Type B pancreatic cell (in vitro differentiated cells): ENCODE data around the gene TMED10. TPM values are rescaled to one million over a fixed set of nuclear protein-coding genes. Genes with fewer than 3 reads are reported as not detected.

Experiments used
- DNase-seq: peaks from one replicate; pipeline ENCODE4 v3.0.0; 2021; ENCODE audit warnings: mixed read lengths; ENCODE audit not compliant: unreplicated experiment; ENCODE audit errors: extremely low spot score
- H3K27ac Mint-ChIP-seq: 2 replicates; pipeline ENCODE4 v1.8.0; 2021; ENCODE audit warnings: mild to moderate bottlenecking, mixed read lengths
- H3K27me3 Mint-ChIP-seq: 2 replicates; pipeline ENCODE4 v1.8.0; 2021; ENCODE audit warnings: mixed read lengths
- H3K36me3 Mint-ChIP-seq: 2 replicates; pipeline ENCODE4 v1.8.0; 2021; ENCODE audit warnings: mixed read lengths
- H3K4me1 Mint-ChIP-seq: one replicate; pipeline ENCODE4 v1.8.0; 2021; ENCODE audit warnings: mixed read lengths; ENCODE audit not compliant: unreplicated experiment
- H3K4me3 Mint-ChIP-seq: 2 replicates; pipeline ENCODE4 v1.8.0; 2021; ENCODE audit warnings: mild to moderate bottlenecking, mixed read lengths
- H3K9me3 Mint-ChIP-seq: 2 replicates; pipeline ENCODE4 v1.8.0; 2021; ENCODE audit warnings: mixed read lengths
- total RNA-seq: library from RNA; stranded (reverse); gene quantifications from 2 replicates; pipeline ENCODE4 v1.2.1, GENCODE V29; 2021; ENCODE audit warnings: low replicate concordance
- TF ChIP-seq, protein P1 (sequence below): fragments of 200-600 bp; sonication (generic); conservative IDR thresholded peaks from 2 replicates; pipeline ENCODE4 v1.5.0; 2021; ENCODE audit warnings: antibody characterized with exemption, mild to moderate bottlenecking

The TMED10 gene
- total RNA-seq, 1 donor from 2014 or later: 273 TPM

DNA sequence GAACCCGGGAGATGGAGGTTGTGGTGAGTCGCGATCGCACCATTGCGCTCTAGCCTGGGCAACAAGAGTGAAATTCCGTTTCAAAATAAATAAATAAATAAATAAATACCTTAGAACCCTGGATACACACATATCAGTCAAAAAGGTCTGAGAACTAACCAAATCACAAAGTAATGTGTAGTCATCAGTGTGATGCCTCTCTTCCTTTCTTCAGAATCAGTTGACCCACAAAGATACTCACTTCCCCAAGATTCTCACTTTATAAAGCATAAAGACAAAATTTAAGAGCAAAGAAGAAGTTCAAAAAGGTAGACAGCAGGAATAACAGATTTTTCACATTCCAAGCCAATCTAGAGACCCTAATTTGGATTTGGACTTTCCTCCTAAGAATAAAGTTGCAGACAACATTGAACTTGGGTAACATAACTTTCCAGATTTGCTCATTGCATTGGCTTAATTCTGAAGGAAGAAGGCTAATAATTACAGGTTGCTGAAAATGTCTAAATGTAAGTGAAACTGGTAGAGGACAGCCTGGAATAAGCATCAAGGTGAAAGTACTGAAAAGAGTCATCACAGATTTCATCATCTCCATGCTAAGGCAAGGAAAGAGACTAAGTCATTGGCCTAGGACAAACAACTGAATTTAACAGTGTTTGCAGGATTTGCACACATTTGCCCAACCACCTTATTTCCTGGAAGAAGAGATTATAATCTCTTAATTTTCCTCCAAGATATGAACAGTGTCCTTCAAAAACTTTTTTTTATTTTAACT lies 17.4 kb downstream of the TMED10 start:
- H3K36me3 Mint-ChIP-seq: peaks cover 16% of the 10 kb centered on the region
- peak overlapping the region; percentile 33 for H3K27ac Mint-ChIP-seq
- DNase-seq: no peak
- peaks cover 18% of the 10 kb centered on the region for H3K4me1 Mint-ChIP-seq
- no peaks in the 10 kb centered on the region for H3K9me3 Mint-ChIP-seq
- no peaks in the 10 kb centered on the region for H3K27me3 Mint-ChIP-seq
- TF ChIP-seq, protein P1, sequence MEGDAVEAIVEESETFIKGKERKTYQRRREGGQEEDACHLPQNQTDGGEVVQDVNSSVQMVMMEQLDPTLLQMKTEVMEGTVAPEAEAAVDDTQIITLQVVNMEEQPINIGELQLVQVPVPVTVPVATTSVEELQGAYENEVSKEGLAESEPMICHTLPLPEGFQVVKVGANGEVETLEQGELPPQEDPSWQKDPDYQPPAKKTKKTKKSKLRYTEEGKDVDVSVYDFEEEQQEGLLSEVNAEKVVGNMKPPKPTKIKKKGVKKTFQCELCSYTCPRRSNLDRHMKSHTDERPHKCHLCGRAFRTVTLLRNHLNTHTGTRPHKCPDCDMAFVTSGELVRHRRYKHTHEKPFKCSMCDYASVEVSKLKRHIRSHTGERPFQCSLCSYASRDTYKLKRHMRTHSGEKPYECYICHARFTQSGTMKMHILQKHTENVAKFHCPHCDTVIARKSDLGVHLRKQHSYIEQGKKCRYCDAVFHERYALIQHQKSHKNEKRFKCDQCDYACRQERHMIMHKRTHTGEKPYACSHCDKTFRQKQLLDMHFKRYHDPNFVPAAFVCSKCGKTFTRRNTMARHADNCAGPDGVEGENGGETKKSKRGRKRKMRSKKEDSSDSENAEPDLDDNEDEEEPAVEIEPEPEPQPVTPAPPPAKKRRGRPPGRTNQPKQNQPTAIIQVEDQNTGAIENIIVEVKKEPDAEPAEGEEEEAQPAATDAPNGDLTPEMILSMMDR: no peak
- H3K4me3 Mint-ChIP-seq: no peak overlapping the region

DNA sequence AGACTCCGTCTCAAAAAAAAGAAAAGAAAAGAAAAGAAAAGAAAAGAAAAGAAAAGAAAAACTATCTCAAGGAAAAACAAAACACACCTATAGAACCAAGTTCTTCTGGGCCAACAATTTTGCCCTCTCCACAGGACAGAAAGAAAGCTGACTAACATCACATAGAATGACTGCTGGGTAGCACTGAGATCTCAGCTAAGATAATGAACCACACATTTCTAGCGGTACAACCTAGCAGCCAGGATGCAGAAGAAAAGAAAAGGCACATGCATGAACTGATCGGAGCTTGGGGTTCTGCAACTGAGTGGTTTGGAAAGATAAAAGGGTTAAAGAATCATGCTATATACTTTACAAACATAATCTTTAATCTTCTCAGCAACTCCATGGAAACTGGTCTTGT lies 19.5 kb downstream of the TMED10 start:
- H3K9me3 Mint-ChIP-seq: no peaks in the 10 kb centered on the region
- H3K27ac Mint-ChIP-seq: peak overlapping the region; percentile 70
- peaks cover 17% of the 10 kb centered on the region for H3K4me1 Mint-ChIP-seq
- no peak for DNase-seq
- no peaks in the 10 kb centered on the region for H3K27me3 Mint-ChIP-seq
- H3K4me3 Mint-ChIP-seq: peak overlapping the region; percentile 3
- H3K36me3 Mint-ChIP-seq: peaks cover 12% of the 10 kb centered on the region
- TF ChIP-seq, protein P1: no peak

DNA sequence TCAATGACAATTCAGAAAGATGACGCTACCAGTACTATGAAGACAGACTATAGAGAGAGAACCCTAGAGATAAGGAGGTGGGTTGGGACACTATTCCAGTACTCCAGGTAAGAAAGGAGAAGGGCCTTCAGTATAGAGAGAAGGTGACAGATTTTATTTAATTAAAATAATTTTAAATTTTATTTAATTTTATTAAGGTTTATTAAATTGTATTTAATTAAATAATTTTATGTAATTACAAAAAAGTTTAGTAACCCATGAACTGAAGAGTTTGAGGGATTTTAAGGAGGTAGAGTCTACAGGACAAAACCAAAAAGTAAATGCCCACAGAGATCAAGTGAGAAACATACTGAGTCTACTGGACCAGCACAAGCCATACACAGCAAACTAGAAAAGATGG lies 20.3 kb downstream of the TMED10 start:
- Mint-ChIP-seq H3K4me3 (no peak overlapping the region), H3K4me1 (peaks cover 14% of the 10 kb centered on the region), H3K27me3 (no peaks in the 10 kb centered on the region), H3K9me3 (no peaks in the 10 kb centered on the region), H3K36me3 (peaks cover 17% of the 10 kb centered on the region), H3K27ac (no peak overlapping the region)
- no peak for DNase-seq
- TF ChIP-seq, protein P1: no peak

DNA sequence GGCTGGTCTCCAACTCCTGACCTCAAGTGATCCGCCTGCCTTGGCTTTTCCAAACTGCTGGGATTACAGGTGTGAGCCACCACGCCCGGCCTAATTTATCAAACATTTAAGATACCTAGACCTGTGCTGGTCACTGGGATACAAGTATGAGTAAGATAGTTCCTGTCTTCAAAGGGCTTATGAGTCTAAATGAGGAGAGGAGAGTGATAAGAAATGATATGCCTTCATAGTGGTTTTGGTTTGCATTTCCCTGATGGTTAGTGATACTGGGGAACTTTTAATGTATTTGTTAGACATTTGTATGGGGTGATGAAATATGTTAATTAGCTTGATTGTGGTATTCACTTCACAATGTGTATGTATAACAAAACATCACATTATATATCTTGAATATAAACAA lies 21.2 kb downstream of the TMED10 start:
- TF ChIP-seq, protein P1: no peak
- peaks cover 18% of the 10 kb centered on the region for H3K36me3 Mint-ChIP-seq
- H3K4me3 Mint-ChIP-seq: no peak overlapping the region
- H3K27me3 Mint-ChIP-seq: no peaks in the 10 kb centered on the region
- H3K9me3 Mint-ChIP-seq: no peaks in the 10 kb centered on the region
- H3K27ac Mint-ChIP-seq: peak overlapping the region; percentile 6
- DNase-seq: no peak
- H3K4me1 Mint-ChIP-seq: peaks cover 11% of the 10 kb centered on the region

DNA sequence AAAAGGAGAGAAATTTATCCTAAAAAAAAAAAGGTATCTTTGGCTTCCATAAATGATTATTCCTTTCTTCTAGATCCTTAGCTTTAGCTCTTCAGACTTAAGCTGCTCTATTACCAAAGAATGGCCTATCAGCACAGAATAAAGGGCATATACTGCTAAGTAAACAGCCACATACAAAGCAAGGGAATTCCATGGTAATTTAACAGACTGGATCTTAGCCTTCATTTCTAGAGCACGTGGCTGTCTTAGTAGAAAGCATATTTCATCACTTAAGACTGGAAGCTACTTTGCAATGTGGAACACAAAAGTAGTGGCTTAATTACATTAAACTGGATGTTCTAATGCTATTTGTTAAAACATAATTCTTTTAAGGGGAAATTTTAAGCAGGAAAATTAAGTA lies 23.1 kb downstream of the TMED10 start:
- DNase-seq: no peak

More for the DNA sequence above, 23.1 kb downstream of the TMED10 start:
- Mint-ChIP-seq H3K4me3 (no peak overlapping the region), H3K9me3 (no peaks in the 10 kb centered on the region), H3K4me1 (peaks cover 18% of the 10 kb centered on the region), H3K27me3 (no peaks in the 10 kb centered on the region), H3K36me3 (peaks cover 26% of the 10 kb centered on the region), H3K27ac (no peak overlapping the region)
- TF ChIP-seq, protein P1: no peak
